Astrocyte (in vitro differentiated cells and primary cell): ENCODE data around the gene SPOPL. TPM values are rescaled to one million over a fixed set of nuclear protein-coding genes. Genes with fewer than 3 reads are reported as not detected.

Source experiments
- DNase-seq: peaks from one replicate; pipeline ENCODE4 v3.0.0-alpha.2; 2010; ENCODE audit warnings: low read depth
- FAIRE-seq: peaks from 2 replicates; lab custom pipeline; 2011; peaks lifted over from hg19 to GRCh38; lab: Jason Lieb, UNC
- H2AFZ ChIP-seq: 2 replicates; pipeline ENCODE4 v1.6.0; 2012; ENCODE audit warnings: low read depth, low read length, inconsistent platforms
- H3K27ac ChIP-seq: 2 replicates; pipeline ENCODE4 v1.5.1; 2011; ENCODE audit warnings: low read depth, low read length, inconsistent platforms
- H3K27me3 ChIP-seq: 2 replicates; pipeline ENCODE4 v1.6.0; 2011; ENCODE audit warnings: low read length, inconsistent platforms; ENCODE audit not compliant: insufficient read depth
- H3K36me3 ChIP-seq: 2 replicates; pipeline ENCODE4 v1.5.1; 2011; ENCODE audit warnings: low read length, inconsistent platforms; ENCODE audit not compliant: insufficient read depth
- H3K4me1 ChIP-seq: 2 replicates; pipeline ENCODE4 v1.5.1; 2011; ENCODE audit warnings: low read length, inconsistent platforms; ENCODE audit not compliant: insufficient read depth
- H3K4me2 ChIP-seq: 2 replicates; pipeline ENCODE4 v1.6.0; 2012; ENCODE audit warnings: low read length, inconsistent platforms
- H3K4me3 ChIP-seq: 2 replicates; pipeline ENCODE4 v1.5.1; 2011; ENCODE audit warnings: low read depth, mild to moderate bottlenecking, low read length, inconsistent platforms; ENCODE audit not compliant: insufficient read depth
- H3K79me2 ChIP-seq: 2 replicates; pipeline ENCODE4 v1.6.0; 2012; ENCODE audit warnings: mild to moderate bottlenecking, low read length, inconsistent platforms; ENCODE audit not compliant: insufficient read depth
- H3K9ac ChIP-seq: 2 replicates; pipeline ENCODE4 v1.6.0; 2012; ENCODE audit warnings: mild to moderate bottlenecking, low read length, inconsistent platforms
- H3K9me3 ChIP-seq: 2 replicates; pipeline ENCODE4 v1.5.1; 2012; ENCODE audit warnings: low read depth, mild to moderate bottlenecking, low read length, inconsistent platforms; ENCODE audit not compliant: insufficient read depth
- H4K20me1 ChIP-seq: 2 replicates; pipeline ENCODE4 v1.6.0; 2012; ENCODE audit warnings: low read length, inconsistent platforms; ENCODE audit not compliant: insufficient read depth
- H3K27ac Mint-ChIP-seq: one replicate; pipeline ENCODE4 v1.8.0; 2021; ENCODE audit warnings: mild to moderate bottlenecking, mixed read lengths; ENCODE audit not compliant: unreplicated experiment
- H3K27me3 Mint-ChIP-seq: one replicate; pipeline ENCODE4 v1.8.0; 2021; ENCODE audit warnings: low read depth, mixed read lengths; ENCODE audit not compliant: unreplicated experiment
- H3K36me3 Mint-ChIP-seq: one replicate; pipeline ENCODE4 v1.8.0; 2021; ENCODE audit warnings: low read depth, mixed read lengths; ENCODE audit not compliant: unreplicated experiment
- H3K4me1 Mint-ChIP-seq: one replicate; pipeline ENCODE4 v1.8.0; 2021; ENCODE audit warnings: low read depth, mixed read lengths; ENCODE audit not compliant: unreplicated experiment
- H3K4me3 Mint-ChIP-seq: one replicate; pipeline ENCODE4 v1.8.0; 2021; ENCODE audit warnings: mild to moderate bottlenecking, moderate library complexity, mixed read lengths; ENCODE audit not compliant: unreplicated experiment
- H3K9me3 Mint-ChIP-seq: one replicate; pipeline ENCODE4 v1.8.0; 2021; ENCODE audit warnings: mild to moderate bottlenecking, mixed read lengths; ENCODE audit not compliant: unreplicated experiment
- CTCF ChIP-seq: IDR thresholded peaks from 2 replicates; pipeline ENCODE4 v1.5.1; 2011; ENCODE audit warnings: low read depth, mild to moderate bottlenecking, inconsistent platforms, low read length, moderate library complexity; ENCODE audit not compliant: insufficient read depth
- EZH2 ChIP-seq: IDR thresholded peaks from 2 replicates; pipeline ENCODE4 v1.6.1; 2012; ENCODE audit warnings: mild to moderate bottlenecking, low read length, inconsistent platforms; ENCODE audit not compliant: insufficient read depth
- total RNA-seq: library from RNA; stranded (reverse); gene quantifications from 2 replicates; pipeline ENCODE4 v1.2.1, GENCODE V29; 2021

SPOPL gene
- total RNA-seq, 1 donor from 2014 or later, result 23.2 TPM

GRCh38 chr2:138617026-138617425, 115.5 kb downstream of the SPOPL start:
- DNase-seq (no peak), FAIRE-seq (no peak)
- Histone ChIP-seq H3K79me2 (no peaks in the 10 kb centered on the region), H3K27ac (no peak overlapping the region), H3K36me3 (no peaks in the 10 kb centered on the region), H3K4me1 (no peaks in the 10 kb centered on the region), H2AFZ (no peak overlapping the region), H3K27me3 (no peaks in the 10 kb centered on the region), H3K4me2 (no peak overlapping the region), H3K4me3 (no peak overlapping the region), H3K9ac (no peak overlapping the region), H4K20me1 (no peaks in the 10 kb centered on the region), H3K9me3 (no peaks in the 10 kb centered on the region)
- no peak overlapping the region for H3K4me3 Mint-ChIP-seq
- H3K27ac Mint-ChIP-seq, result no peak overlapping the region
- TF ChIP-seq CTCF, result no peak
- no peak for TF ChIP-seq EZH2
- H3K9me3 Mint-ChIP-seq, result no peaks in the 10 kb centered on the region
- H3K4me1 Mint-ChIP-seq, result peaks cover 9% of the 10 kb centered on the region
- no peaks in the 10 kb centered on the region for H3K36me3 Mint-ChIP-seq
- H3K27me3 Mint-ChIP-seq, result peaks cover 1% of the 10 kb centered on the region

- DNase-seq (no peak), FAIRE-seq (no peak)
- H3K4me1 ChIP-seq, result no peaks in the 10 kb centered on the region
- TF ChIP-seq EZH2, result no peak
- TF ChIP-seq CTCF, result no peak
- H4K20me1 ChIP-seq, result no peaks in the 10 kb centered on the region
- H3K79me2 ChIP-seq, result no peaks in the 10 kb centered on the region
- Mint-ChIP-seq H3K9me3 (no peaks in the 10 kb centered on the region), H3K27ac (no peak overlapping the region), H3K27me3 (peaks cover 1% of the 10 kb centered on the region), H3K36me3 (no peaks in the 10 kb centered on the region), H3K4me3 (no peak overlapping the region), H3K4me1 (peaks cover 9% of the 10 kb centered on the region)
- no peaks in the 10 kb centered on the region for H3K27me3 ChIP-seq
- H3K9ac ChIP-seq, result no peak overlapping the region
- no peaks in the 10 kb centered on the region for H3K9me3 ChIP-seq
- H2AFZ ChIP-seq, result no peak overlapping the region
- H3K4me2 ChIP-seq, result no peak overlapping the region
- H3K27ac ChIP-seq, result no peak overlapping the region
- H3K4me3 ChIP-seq, result no peak overlapping the region
- no peaks in the 10 kb centered on the region for H3K36me3 ChIP-seq
Observed at GRCh38 chr2:138618971-138619370, 117.4 kb downstream of the SPOPL start.

GRCh38 chr2:138620431-138620830, 118.9 kb downstream of the SPOPL start:
- Histone ChIP-seq H3K36me3 (no peaks in the 10 kb centered on the region), H3K79me2 (no peaks in the 10 kb centered on the region), H3K27me3 (no peaks in the 10 kb centered on the region), H3K4me3 (no peak overlapping the region), H3K4me2 (no peak overlapping the region), H2AFZ (no peak overlapping the region), H3K27ac (no peak overlapping the region), H4K20me1 (no peaks in the 10 kb centered on the region), H3K9ac (no peak overlapping the region), H3K4me1 (no peaks in the 10 kb centered on the region), H3K9me3 (no peaks in the 10 kb centered on the region)
- no peaks in the 10 kb centered on the region for H3K9me3 Mint-ChIP-seq
- peaks cover 1% of the 10 kb centered on the region for H3K27me3 Mint-ChIP-seq
- no peak for DNase-seq
- no peaks in the 10 kb centered on the region for H3K36me3 Mint-ChIP-seq
- no peak for FAIRE-seq
- H3K4me1 Mint-ChIP-seq, result no peaks in the 10 kb centered on the region
- TF ChIP-seq EZH2 (no peak), CTCF (no peak)
- H3K4me3 Mint-ChIP-seq, result no peak overlapping the region
- no peak overlapping the region for H3K27ac Mint-ChIP-seq
